ENCODE data around the gene PSENEN. TPM values are rescaled to one million over a fixed set of nuclear protein-coding genes. Genes with fewer than 3 reads are reported as not detected.

Gene PSENEN
- total and polyA plus RNA-seq, 2 of the 8 experiments (the other 6 are each of a cell fraction or from before 2014, with no cell fraction given): 66.7 to 75.3 TPM

DNA sequence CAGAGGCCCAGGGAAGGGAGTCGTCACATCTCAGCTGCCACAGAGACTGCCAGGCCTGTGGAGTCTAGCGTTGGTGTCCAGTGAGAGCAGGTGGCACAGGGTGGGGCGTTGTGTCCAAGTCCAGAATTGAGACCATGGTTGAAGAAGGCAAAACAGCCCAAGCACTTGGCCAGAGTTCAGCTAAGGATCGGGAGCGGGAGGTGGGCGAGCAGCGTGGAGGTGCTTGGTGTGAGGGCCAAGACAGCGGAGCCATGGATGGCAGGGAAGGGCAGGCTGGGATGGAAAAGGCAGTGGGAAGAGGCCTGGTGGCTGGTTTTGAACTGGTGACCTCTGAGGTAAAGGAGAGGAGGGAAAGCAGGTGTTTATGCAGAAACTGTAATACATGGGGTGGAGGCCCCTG, 11.2 kb upstream of the PSENEN start:
- Histone ChIP-seq H3K23me2 (ENCODE audit: low read depth, low read length) (no peaks in the 10 kb centered on the region), H2AFZ (ENCODE audit: low read length) (no peak overlapping the region), H3K79me2 (ENCODE audit: control insufficient read depth in 1 of 2, insufficient read depth in 2 of 2, low read length in 2 of 2) (no peaks in the 10 kb centered on the region), H2BK5ac (ENCODE audit: low read depth, low read length) (no peak overlapping the region), H3K79me1 (ENCODE audit: low read depth, low read length) (no peaks in the 10 kb centered on the region), H3K4ac (replicated peaks; ENCODE audit: insufficient read length, low read depth, low read length) (no peak overlapping the region), H3K23ac (ENCODE audit: insufficient read length) (no peak overlapping the region), H2AK5ac (ENCODE audit: low read depth, low read length) (no peak overlapping the region), H2BK12ac (ENCODE audit: low read depth, low read length) (no peak overlapping the region), H3K4me3 (ENCODE audit: extremely low read depth in 1 of 4, insufficient read depth in 2 of 4, low read depth in 3 of 4, low read length in 4 of 4) (no peak overlapping the region), H3K9ac (replicated peaks in 1 of 4; ENCODE audit: extremely low read depth in 1 of 4, low read depth in 3 of 4, low read length in 3 of 4) (no peak overlapping the region), H3K56ac (replicated peaks; ENCODE audit: insufficient read length, low read depth, low read length) (no peak overlapping the region), H3K36me3 (ENCODE audit: control insufficient read depth in 2 of 4, insufficient read depth in 4 of 4, low read length in 3 of 4) (peaks cover 16 to 63% (median 50%) of the 10 kb centered on the region in 4 experiments; a peak in 7 of 8 replicates), H3K14ac (ENCODE audit: insufficient read length) (no peak overlapping the region), H4K91ac (replicated peaks; ENCODE audit: insufficient read length, low read length) (no peak overlapping the region), H3K27me3 (replicated peaks in 1 of 4; ENCODE audit: control insufficient read depth in 3 of 4, extremely low read depth in 1 of 4, insufficient read depth in 3 of 4, low read length in 3 of 4) (no peaks in the 10 kb centered on the region), H3K27ac (ENCODE audit: low read depth, low read length) (no peak overlapping the region), H3K4me2 (ENCODE audit: insufficient read depth in 1 of 2, low read depth in 2 of 2, low read length in 2 of 2) (no peak overlapping the region), H2BK20ac (ENCODE audit: low read length) (no peak overlapping the region), H4K20me1 (replicated peaks in 1 of 2; ENCODE audit: control insufficient read depth in 1 of 2, insufficient read depth in 2 of 2, low read length in 2 of 2) (peaks cover 10 to 19% of the 10 kb centered on the region in 2 experiments), H4K5ac (ENCODE audit: insufficient read length, low read depth, low read length) (no peak overlapping the region), H4K8ac (ENCODE audit: extremely low read depth, insufficient read depth, low read length) (no peak overlapping the region), H3K4me1 (replicated peaks in 1 of 4; ENCODE audit: control insufficient read depth in 3 of 4, insufficient read depth in 4 of 4, low read length in 3 of 4) (0 out of 7 replicates have a peak, but pooled peaks cover 0 to 1% (median 0%) of the 10 kb centered on the region in 4 experiments), H3K9me3 (ENCODE audit: insufficient read depth in 2 of 2, low read depth in 1 of 2, low read length in 1 of 2) (no peaks in the 10 kb centered on the region), H2BK15ac (ENCODE audit: low read length) (no peak overlapping the region), H2BK120ac (replicated peaks; ENCODE audit: low read depth, low read length) (no peak overlapping the region), H3K18ac (ENCODE audit: extremely low read depth, low read length) (no peak overlapping the region)
- ChIA-PET CTCF (ENCODE audit: partially characterized antibody) (interaction anchor here (0.8 to 8.9 kb wide), 4 partner anchors 10 to 84 kb away, joined by 3 to 80 read pairs (median 6); no protein-coding TSS in a partner anchor), POLR2A (ENCODE audit: partially characterized antibody) (interaction anchor here (1.2 to 7.6 kb wide), 4 partner anchors 8 to 14 kb away, joined by 4 to 54 read pairs (median 22); partner anchors contain the start of genes LIN37, PSENEN and U2AF1L4)
- DNase-seq (ENCODE audit: low read depth in 1 of 2, low spot score in 2 of 2) (no peak), FAIRE-seq (no peak)
- WGBS, 2 experiments (ENCODE audit: extremely low coverage in 1 of 2, insufficient coverage in 1 of 2, insufficient read length in 1 of 2, insufficient replicate concordance in 2 of 2, low coverage in 1 of 2, low lambda C conversion rate in 2 of 2, missing lambda C conversion rate in 1 of 2): 94% methylated on average over 8 of the region's 8 CpGs; no CpG with 5 or more reads in 1 of the 2 experiments
- TF ChIP-seq ASH2L (IDR thresholded peaks at IDR 0.05; ENCODE audit: low read length) (no peak), CHD2 (IDR thresholded peaks at IDR 0.05; ENCODE audit: low read length) (no peak)

Measured in H1 (cell line).